Measurements from ENCODE around the gene GDF15. TPM values are rescaled to one million over a fixed set of nuclear protein-coding genes. Genes with fewer than 3 reads are reported as not detected.

Gene GDF15
- total and polyA plus RNA-seq, 4 experiments from 2014 or later: 1.2 TPM; not detected in 2

DNA sequence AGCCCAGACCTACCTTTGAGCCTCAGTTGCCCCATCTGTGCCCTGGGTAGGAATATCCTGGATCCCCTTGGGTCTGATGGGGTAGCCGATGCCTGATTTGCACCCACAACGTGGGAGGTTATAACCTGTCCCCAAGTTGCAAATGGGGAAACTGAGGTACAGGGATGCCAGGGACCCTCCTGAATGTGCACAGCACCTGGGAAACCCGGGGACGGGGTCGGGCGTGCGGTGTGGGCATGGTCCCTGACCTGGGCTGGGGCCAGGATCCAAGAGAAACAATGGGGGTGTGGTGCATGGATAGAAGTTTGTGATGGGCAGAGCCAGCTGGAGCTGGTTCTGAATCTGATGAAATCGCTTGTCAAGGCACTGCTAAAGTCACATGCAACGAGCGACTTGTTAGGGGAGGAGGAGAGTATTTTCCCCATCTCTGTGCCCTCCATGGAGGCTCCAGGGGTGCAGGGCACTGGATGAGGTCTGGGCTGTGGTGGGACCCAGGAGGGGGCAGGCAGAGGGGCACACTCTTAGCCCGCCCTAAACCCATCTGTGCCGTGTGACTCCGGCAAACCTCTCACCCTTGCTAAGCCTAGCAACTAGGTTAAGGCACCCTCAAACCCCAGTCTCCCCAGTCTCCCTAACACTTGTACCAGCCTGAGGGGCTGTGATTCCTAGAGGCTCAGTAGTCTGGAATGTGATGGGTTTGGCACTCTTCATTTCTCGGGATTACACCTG is 749 bp downstream of the GDF15 start:
- H3K9me3 Mint-ChIP-seq: peaks cover 0 to 2% (median 0%) of the 10 kb centered on the region in 8 donors
- Histone ChIP-seq H3K4me1 (ENCODE audit: insufficient read depth, low read length) (peaks cover 7% of the 10 kb centered on the region), H3K9me3 (ENCODE audit: control insufficient read depth in 1 of 2, low read length in 2 of 2) (no peaks in the 10 kb centered on the region), H3K27ac (ENCODE audit: low read depth, low read length) (no peak overlapping the region), H3K36me3 (ENCODE audit: insufficient read depth, low read length) (no peaks in the 10 kb centered on the region), H3K27me3 (ENCODE audit: insufficient read depth, low read length) (peaks cover 21% of the 10 kb centered on the region), H3K4me3 (ENCODE audit: low read length in 2 of 2) (no peak overlapping the region)
- intact Hi-C loops (cut with micrococcal nuclease): no loop called here
- ChIA-PET CTCF (ENCODE audit: partially characterized antibody) (interaction anchor here (0.9 to 5.4 kb wide), 6 partner anchors 10 to 26 kb away, joined by 3 to 92 read pairs (median 9); no protein-coding TSS in a partner anchor), POLR2A (ENCODE audit: partially characterized antibody) (interaction anchor here (1.2 to 1.3 kb wide), 2 partner anchors 24 to 107 kb away, joined by 3 read pairs; no protein-coding TSS in a partner anchor)
- no peak for DNase-seq
- no peak overlapping the region for H3K27ac Mint-ChIP-seq
- peaks cover 12 to 15% of the 10 kb centered on the region in 2 donors for H3K27me3 Mint-ChIP-seq
- peaks cover 2 to 14% (median 6%) of the 10 kb centered on the region in 4 donors for H3K4me1 Mint-ChIP-seq
- no peaks in the 10 kb centered on the region for H3K36me3 Mint-ChIP-seq
- peak overlapping the region in 3 of 8 donors; percentile 9 to 79 (median 29) for H3K4me3 Mint-ChIP-seq

DNA sequence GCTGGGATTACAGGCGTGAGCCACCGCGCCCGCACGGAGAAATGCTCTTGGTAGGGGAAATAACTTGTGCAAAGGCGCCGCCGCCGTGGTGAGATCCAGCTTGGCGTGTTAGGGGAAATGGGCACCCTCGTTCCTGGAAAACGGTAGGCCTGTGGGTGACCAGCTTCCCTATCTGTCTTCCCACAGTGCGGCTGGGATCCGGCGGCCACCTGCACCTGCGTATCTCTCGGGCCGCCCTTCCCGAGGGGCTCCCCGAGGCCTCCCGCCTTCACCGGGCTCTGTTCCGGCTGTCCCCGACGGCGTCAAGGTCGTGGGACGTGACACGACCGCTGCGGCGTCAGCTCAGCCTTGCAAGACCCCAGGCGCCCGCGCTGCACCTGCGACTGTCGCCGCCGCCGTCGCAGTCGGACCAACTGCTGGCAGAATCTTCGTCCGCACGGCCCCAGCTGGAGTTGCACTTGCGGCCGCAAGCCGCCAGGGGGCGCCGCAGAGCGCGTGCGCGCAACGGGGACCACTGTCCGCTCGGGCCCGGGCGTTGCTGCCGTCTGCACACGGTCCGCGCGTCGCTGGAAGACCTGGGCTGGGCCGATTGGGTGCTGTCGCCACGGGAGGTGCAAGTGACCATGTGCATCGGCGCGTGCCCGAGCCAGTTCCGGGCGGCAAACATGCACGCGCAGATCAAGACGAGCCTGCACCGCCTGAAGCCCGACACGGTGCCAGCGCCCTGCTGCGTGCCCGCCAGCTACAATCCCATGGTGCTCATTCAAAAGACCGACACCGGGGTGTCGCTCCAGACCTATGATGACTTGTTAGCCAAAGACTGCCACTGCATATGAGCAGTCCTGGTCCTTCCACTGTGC is 2.4 kb downstream of the GDF15 start:
- CTCF ChIA-PET (ENCODE audit: partially characterized antibody): interaction anchor here (0.7 to 5.4 kb wide), 37 partner anchors 8 to 297 kb away, joined by 3 to 92 read pairs (median 4); partner anchors contain the start of genes LSM4, RAB3A and SSBP4
- Mint-ChIP-seq H3K9me3 (peaks cover 0 to 2% (median 0%) of the 10 kb centered on the region in 8 donors), H3K4me3 (peak overlapping the region; percentile 64 to 80 (median 76)), H3K27me3 (peaks cover 8 to 10% of the 10 kb centered on the region in 2 donors), H3K4me1 (peaks cover 2 to 14% (median 6%) of the 10 kb centered on the region in 4 donors), H3K36me3 (no peaks in the 10 kb centered on the region), H3K27ac (peak overlapping the region in 1 of 7 donors; percentile 12)
- POLR2A ChIA-PET (ENCODE audit: partially characterized antibody): interaction anchor here (1.1 to 1.4 kb wide), 5 partner anchors 26 to 108 kb away, joined by 3 to 11 read pairs (median 5); partner anchors contain the start of gene SSBP4
- no peaks in the 10 kb centered on the region for H3K9me3 ChIP-seq (ENCODE audit: control insufficient read depth in 1 of 2, low read length in 2 of 2)
- no peaks in the 10 kb centered on the region for H3K36me3 ChIP-seq (ENCODE audit: insufficient read depth, low read length)
- DNase-seq: peak; percentile 61 to 73 (median 67)
- peaks cover 7% of the 10 kb centered on the region for H3K4me1 ChIP-seq (ENCODE audit: insufficient read depth, low read length)
- peaks cover 21% of the 10 kb centered on the region for H3K27me3 ChIP-seq (ENCODE audit: insufficient read depth, low read length)
- peak overlapping the region in 1 of 2 donors; percentile 31 for H3K4me3 ChIP-seq (ENCODE audit: low read length in 2 of 2)
- H3K27ac ChIP-seq (ENCODE audit: low read depth, low read length): no peak overlapping the region
- intact Hi-C loops (cut with micrococcal nuclease): loop anchor here (1.0 kb wide), 1 partner anchor 22 kb away; no protein-coding TSS in a partner anchor

DNA sequence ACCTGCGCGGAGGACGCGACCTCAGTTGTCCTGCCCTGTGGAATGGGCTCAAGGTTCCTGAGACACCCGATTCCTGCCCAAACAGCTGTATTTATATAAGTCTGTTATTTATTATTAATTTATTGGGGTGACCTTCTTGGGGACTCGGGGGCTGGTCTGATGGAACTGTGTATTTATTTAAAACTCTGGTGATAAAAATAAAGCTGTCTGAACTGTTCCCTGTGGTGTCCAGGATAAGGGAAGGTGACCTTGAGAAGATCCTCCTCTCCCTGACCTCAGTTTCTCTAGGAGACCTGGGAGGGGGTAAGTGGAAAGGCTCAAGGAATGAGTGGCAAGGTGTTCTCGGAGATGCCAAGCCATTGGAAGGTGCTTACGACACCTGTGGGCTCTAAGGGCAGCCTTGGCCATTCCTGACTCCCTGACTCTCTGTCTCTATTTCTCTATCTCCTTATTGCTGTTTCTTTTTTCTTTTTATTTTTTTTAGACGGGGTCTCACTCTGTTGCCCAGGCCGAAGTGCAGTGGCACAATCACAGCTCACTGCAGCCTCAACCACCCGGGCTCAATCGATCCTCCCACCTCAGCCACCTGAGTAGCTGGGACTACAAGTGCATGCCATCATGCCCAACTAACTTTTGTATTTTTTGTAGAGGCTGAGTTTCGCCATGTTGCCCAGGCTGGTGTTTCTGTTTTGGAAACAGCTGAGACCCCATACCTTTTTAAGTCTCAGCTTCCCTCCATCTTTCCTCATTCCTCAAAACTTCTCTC is 3.2 kb downstream of the GDF15 start:
- Histone ChIP-seq H3K27me3 (ENCODE audit: insufficient read depth, low read length) (peaks cover 21% of the 10 kb centered on the region), H3K36me3 (ENCODE audit: insufficient read depth, low read length) (no peaks in the 10 kb centered on the region), H3K27ac (ENCODE audit: low read depth, low read length) (no peak overlapping the region), H3K4me1 (ENCODE audit: insufficient read depth, low read length) (peaks cover 7% of the 10 kb centered on the region), H3K9me3 (ENCODE audit: control insufficient read depth in 1 of 2, low read length in 2 of 2) (no peaks in the 10 kb centered on the region), H3K4me3 (ENCODE audit: low read length in 2 of 2) (peak overlapping the region in 1 of 2 donors; percentile 31)
- Mint-ChIP-seq H3K27ac (peak overlapping the region in 1 of 7 donors; percentile 32), H3K9me3 (no peaks in the 10 kb centered on the region), H3K27me3 (peaks cover 10 to 11% of the 10 kb centered on the region in 2 donors), H3K4me3 (peak overlapping the region in 7 of 8 donors; percentile 50 to 75 (median 64)), H3K36me3 (no peaks in the 10 kb centered on the region), H3K4me1 (peaks cover 2 to 14% (median 6%) of the 10 kb centered on the region in 4 donors)
- ChIA-PET POLR2A (ENCODE audit: partially characterized antibody) (interaction anchor here (0.7 to 1.4 kb wide), 6 partner anchors 25 to 109 kb away, joined by 3 to 11 read pairs (median 4); partner anchors contain the start of gene SSBP4), CTCF (ENCODE audit: partially characterized antibody) (interaction anchor here (0.6 to 5.4 kb wide), 22 partner anchors 7 to 298 kb away, joined by 3 to 92 read pairs (median 6); partner anchors contain the start of genes LSM4, RAB3A and SSBP4)
- intact Hi-C loops (cut with micrococcal nuclease): loop anchor here (1.0 kb wide), 1 partner anchor 21 kb away; no protein-coding TSS in a partner anchor
- no peak for DNase-seq

DNA sequence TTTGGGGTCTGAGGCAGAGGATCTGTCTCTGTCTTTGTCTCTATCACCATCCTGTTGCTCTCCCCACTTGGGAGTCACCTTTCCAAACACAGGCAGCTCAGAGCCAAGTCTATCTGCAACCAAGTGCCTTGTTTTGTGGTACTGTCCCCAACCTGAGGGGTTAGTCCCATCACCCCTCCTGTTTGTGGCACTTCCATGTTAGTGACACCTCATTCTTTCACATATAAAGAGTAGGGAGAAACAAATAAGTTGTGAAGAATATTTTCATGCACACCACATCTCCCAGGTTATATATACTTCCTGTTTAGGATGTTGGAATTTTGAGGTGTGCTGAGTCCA is 3.7 kb downstream of the GDF15 start:
- Histone ChIP-seq H3K4me3 (ENCODE audit: low read length in 2 of 2) (no peak overlapping the region), H3K27ac (ENCODE audit: low read depth, low read length) (no peak overlapping the region), H3K27me3 (ENCODE audit: insufficient read depth, low read length) (peaks cover 21% of the 10 kb centered on the region), H3K36me3 (ENCODE audit: insufficient read depth, low read length) (no peaks in the 10 kb centered on the region), H3K9me3 (ENCODE audit: control insufficient read depth in 1 of 2, low read length in 2 of 2) (no peaks in the 10 kb centered on the region), H3K4me1 (ENCODE audit: insufficient read depth, low read length) (peaks cover 7% of the 10 kb centered on the region)
- no peaks in the 10 kb centered on the region for H3K36me3 Mint-ChIP-seq
- H3K4me1 Mint-ChIP-seq: peaks cover 2 to 14% (median 6%) of the 10 kb centered on the region in 4 donors
- intact Hi-C loops (cut with micrococcal nuclease): no loop called here
- peaks cover 8 to 10% of the 10 kb centered on the region in 2 donors for H3K27me3 Mint-ChIP-seq
- POLR2A ChIA-PET (ENCODE audit: partially characterized antibody): interaction anchor here (0.7 to 1.3 kb wide), 2 partner anchors 83 to 109 kb away, joined by 3 read pairs; no protein-coding TSS in a partner anchor
- no peak for DNase-seq
- CTCF ChIA-PET (ENCODE audit: partially characterized antibody): interaction anchor here (0.6 to 5.4 kb wide), 9 partner anchors 9 to 298 kb away, joined by 3 to 92 read pairs (median 7); no protein-coding TSS in a partner anchor
- H3K9me3 Mint-ChIP-seq: no peaks in the 10 kb centered on the region
- H3K4me3 Mint-ChIP-seq: peak overlapping the region in 3 of 8 donors; percentile 39 to 69 (median 60)
- peak overlapping the region in 1 of 7 donors; percentile 32 for H3K27ac Mint-ChIP-seq

DNA sequence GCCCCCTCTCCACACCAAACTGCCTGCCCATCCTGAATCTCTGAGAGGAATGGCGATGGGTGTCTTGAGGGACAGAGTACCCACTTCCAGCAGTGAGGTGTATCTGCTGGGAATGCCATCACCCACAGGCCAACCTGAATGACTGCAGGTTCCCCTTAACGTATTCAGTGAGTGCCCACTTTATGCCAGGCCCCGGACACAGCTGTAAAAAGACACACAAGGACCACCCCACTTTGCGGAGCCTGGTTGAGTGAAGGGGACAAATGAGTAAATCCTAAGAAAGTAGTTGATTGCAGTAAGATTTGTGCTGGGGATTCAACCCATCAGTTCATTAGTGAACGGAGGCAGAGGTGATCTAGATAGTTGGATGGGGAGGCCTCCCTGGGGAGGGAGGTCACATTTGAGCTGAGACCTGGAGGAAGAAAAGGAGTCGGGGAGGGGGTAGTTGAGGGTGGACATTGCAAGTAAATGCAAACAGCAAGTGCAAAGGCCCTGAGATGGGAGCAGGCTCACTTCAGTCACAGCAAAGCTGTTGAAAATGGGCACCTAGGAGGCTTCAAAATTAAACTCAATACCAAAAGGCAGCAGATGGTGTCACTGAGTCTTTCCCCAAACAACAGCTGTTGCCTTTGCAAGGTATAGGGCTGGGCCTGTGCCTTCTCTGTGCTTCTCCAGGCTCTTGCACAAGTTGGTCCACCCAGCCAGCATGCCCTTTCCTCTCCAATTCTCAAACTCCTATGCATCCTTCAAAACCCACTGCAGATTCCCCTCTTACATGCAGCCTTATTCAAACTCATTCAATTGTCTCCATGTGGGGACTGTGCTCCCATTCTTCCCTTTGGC is 4.3 kb downstream of the GDF15 start:
- H3K4me3 ChIP-seq (ENCODE audit: low read length in 2 of 2): no peak overlapping the region
- CTCF ChIA-PET (ENCODE audit: partially characterized antibody): interaction anchor here (0.6 to 5.4 kb wide), 7 partner anchors 10 to 299 kb away, joined by 3 to 92 read pairs (median 4); no protein-coding TSS in a partner anchor
- H3K27ac Mint-ChIP-seq: peak overlapping the region in 1 of 7 donors; percentile 32
- H3K4me3 Mint-ChIP-seq: peak overlapping the region in 2 of 8 donors; percentile 17 to 32
- intact Hi-C loops (cut with micrococcal nuclease): no loop called here
- H3K36me3 ChIP-seq (ENCODE audit: insufficient read depth, low read length): no peaks in the 10 kb centered on the region
- peaks cover 6 to 10% of the 10 kb centered on the region in 2 donors for H3K27me3 Mint-ChIP-seq
- H3K4me1 ChIP-seq (ENCODE audit: insufficient read depth, low read length): peaks cover 7% of the 10 kb centered on the region
- no peaks in the 10 kb centered on the region for H3K9me3 ChIP-seq (ENCODE audit: control insufficient read depth in 1 of 2, low read length in 2 of 2)
- H3K27ac ChIP-seq (ENCODE audit: low read depth, low read length): no peak overlapping the region
- no peaks in the 10 kb centered on the region for H3K36me3 Mint-ChIP-seq
- POLR2A ChIA-PET (ENCODE audit: partially characterized antibody): interaction anchor here (1.3 kb wide), 1 partner anchor 84 kb away, joined by 3 read pairs; no protein-coding TSS in a partner anchor
- peaks cover 2 to 14% (median 6%) of the 10 kb centered on the region in 4 donors for H3K4me1 Mint-ChIP-seq
- no peak for DNase-seq
- no peaks in the 10 kb centered on the region for H3K9me3 Mint-ChIP-seq
- H3K27me3 ChIP-seq (ENCODE audit: insufficient read depth, low read length): peaks cover 21% of the 10 kb centered on the region
